Bronchus fibroblast of lung (primary cell): Measurements from ENCODE around the gene LRRC9. TPM values are rescaled to one million over a fixed set of nuclear protein-coding genes. Genes with fewer than 3 reads are reported as not detected.

Experiments used
- total RNA-seq: library from RNA; depleted of rRNA; stranded (reverse); fragments of >200 nt; gene quantifications from 2 replicates; pipeline ENCODE4 v1.2.3, GENCODE V29; 2015

LRRC9 gene
- not detected in 2 replicates for total RNA-seq

DNA sequence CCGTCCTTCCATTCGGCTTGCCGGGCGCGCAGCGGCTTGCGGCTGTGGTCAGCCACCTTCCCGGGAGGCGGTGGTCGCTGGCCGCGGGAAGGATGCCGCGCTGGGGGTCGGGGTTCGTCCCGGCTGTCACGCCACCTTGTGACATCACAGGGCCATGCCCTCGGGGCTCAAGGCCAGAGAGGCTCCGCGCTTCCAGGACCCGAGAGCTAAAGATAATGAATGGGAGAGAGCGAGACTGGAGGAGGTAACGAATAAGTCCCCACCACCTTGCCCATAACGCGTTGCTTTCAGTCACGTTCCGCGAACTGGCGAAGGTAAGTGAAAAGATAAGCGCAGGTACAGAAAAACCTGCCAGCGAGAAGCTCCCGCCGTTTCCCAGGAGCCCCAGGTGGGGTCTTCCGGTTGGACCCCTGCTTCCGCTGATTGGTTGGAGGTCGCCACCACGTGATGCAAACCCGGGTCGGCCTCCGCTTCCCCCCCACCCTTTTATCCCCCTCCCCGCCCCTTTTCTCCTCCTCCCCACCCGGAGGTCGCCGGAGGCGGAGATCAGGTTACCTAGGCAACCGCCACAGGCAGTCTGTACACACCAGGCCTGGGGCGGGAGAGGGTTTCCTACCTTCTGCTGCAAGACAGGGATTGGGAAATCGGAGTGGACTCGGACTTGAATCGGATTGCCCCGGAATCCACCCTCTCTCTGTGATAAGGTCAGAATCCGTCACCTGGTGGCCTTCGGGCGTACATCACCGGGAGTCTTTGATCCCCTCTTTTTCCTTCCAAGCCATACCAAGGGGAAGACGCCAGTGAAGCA is at the start of gene LRRC9:
LRRC9 (plus strand) TSS at position 575 of the 808 bp plus-strand sequence.

DNA sequence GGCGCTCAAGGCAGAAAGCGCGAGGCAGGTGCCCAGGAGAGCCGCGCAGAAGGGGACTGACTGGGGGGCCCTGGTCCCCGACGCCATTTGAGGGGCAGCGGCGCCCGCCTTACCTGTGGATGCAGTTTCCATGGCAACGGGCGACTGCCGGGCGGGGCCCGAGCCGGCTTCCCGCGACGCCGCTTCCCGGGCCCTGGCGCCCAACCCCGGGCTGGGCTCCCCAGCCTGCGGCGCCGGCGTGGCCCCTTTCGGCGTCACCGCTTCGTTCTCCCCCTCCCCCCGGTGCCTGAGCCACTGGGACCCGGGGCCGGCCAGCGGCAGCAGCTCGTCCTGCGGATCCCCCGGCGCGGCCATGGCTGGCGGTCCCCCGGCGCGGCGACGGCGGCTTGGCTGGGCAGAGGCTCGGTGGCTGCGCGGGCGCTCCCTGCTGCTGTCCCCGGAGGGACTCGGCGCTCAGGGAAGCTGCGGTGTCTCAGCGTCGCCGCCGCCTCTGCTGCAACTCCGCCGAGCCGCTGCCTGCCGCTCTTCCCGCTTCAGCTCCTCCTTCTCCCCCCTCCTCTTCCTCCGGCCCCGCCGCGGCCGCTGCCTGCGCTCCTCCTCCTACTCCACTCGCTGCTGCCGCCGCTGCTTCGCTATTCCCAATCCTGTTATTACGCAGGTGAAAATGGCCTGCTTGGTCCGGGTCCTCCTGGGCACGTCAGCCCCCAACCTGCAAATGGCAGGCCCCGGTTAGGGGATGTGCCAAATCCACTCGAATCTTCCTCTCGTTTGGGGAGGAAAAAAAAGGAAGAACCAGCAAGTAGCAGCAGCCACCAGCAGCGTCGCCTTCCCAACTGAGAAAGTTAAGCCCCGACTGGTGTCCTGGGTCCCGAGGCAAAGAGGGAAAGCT is 49.4 kb upstream of the LRRC9 start, which contains the start of gene RTN1:
RTN1 (minus strand) TSS at position 500 of the 889 bp plus-strand sequence; CDS start at position 354, 146 bp downstream.

DNA sequence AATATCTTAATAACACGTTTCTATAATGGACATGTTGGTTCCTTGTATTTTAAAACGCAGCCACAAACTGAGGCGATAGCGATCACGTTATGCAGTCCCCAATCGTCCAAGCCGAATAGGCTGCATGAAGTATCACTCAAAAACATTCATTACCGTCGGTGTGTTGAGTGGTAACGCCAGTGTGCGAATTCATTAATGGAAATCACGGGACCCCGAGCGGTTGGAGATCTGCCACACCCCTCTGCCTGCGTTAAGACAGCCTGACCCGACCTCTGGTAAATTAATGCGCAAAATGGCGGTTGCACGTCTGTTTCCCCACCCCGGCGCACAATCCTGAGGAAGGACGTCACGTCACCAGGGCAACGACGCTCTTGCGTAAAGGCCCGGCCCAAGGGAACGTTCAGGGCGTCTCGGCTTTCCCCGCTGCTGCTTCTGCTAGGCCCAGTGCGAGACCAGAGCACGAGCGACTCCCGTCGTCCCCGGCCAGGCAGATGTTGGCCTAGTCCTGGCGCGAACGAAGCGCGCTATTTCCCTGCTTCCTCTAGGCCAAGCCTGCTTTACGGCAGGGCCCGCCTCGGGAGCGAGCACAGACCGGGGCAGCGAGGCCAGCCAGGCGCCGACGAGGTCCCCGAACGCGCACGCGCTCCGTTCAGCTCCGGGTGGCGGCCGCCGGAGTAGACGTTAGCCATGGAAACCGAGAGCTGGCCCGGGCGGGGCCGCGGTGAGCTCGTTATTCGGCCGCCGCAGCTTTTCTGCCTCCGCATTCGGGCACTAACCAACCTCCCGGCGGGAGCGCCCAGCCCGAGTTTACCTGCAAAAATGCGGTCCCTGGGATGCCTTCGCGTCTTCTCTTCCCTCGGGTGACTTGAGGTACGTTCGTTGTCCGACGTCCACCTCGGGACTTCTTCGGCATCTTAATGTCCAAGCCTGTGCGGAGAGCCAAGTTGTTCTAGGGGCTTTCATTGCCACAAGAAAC is 171.9 kb downstream of the LRRC9 start, which contains the start of gene PCNX4:
PCNX4 (plus strand) TSS at position 374 of the 976 bp plus-strand sequence. CDS start 15,716 bp downstream, outside the sequence.

Other genes with a start within 250 kb of the LRRC9 start
- gene RTN1, start 49.4 kb upstream of the LRRC9 start, total RNA-seq, result under 0.01 and 0.59 TPM in 2 replicates
- 45.0 and 53.8 TPM in 2 replicates for gene PCNX4, start 171.8 kb downstream of the LRRC9 start, total RNA-seq
- 33.0 and 44.0 TPM in 2 replicates for gene DHRS7, start 245.3 kb downstream of the LRRC9 start, total RNA-seq